Peyer's patch (tissue), 4 donors: ENCODE measurements around the gene COL28A1.

ENCODE experiments used
- CTCF ChIP-seq, 6 experiments: fragments of 450-650 bp in 4 of 6; fragments of 200-600 bp in 2 of 6; sonication (generic) in 1 of 6; IDR thresholded peaks; one replicate each; pipeline ENCODE4 v1.5.1; 2017 to 2019; ENCODE audit warnings: antibody characterized with exemption in 6 of 6, mild to moderate bottlenecking in 3 of 6, moderate library complexity in 1 of 6
- POLR2A ChIP-seq, 2 donors: fragments of 450-650 bp; IDR thresholded peaks; one replicate each; pipeline ENCODE4 v1.5.1; 2017; ENCODE audit warnings: antibody characterized with exemption in 2 of 2, mild to moderate bottlenecking in 2 of 2, moderate library complexity in 2 of 2

DNA sequence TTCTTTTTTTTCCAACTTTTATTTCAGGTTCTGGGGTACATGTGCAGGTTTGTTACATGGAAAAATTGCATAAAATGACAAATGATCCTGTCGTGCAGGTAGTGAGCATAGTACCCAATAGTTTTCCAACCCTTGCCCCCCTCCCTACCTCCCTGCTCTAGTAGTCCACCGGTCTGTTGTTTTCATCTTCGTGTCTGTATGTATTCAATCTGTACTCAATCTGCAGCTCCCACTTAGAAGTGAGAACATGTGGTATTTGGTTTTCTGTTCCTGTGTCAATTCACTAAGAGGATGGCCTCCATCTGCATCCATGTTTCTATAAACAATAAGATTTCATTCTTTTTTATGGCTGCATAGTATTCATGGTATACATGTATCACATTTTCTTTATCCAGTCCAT lies 202.1 kb downstream of the COL28A1 start:
- TF ChIP-seq CTCF (IDR thresholded peaks at IDR 0.05) (no peak), POLR2A (IDR thresholded peaks at IDR 0.05) (no peak)
